NOMO-1 treated with DMSO at 0.1 percent for 48 hours (cell line): Measurements from ENCODE around the gene TRIM36.

Experiments
- DNase-seq: peaks from one replicate; lab custom pipeline; 2025; ENCODE audit not compliant: unreplicated experiment; lab: John Stamatoyannopoulos, UW

Gene TRIM36, protein sequence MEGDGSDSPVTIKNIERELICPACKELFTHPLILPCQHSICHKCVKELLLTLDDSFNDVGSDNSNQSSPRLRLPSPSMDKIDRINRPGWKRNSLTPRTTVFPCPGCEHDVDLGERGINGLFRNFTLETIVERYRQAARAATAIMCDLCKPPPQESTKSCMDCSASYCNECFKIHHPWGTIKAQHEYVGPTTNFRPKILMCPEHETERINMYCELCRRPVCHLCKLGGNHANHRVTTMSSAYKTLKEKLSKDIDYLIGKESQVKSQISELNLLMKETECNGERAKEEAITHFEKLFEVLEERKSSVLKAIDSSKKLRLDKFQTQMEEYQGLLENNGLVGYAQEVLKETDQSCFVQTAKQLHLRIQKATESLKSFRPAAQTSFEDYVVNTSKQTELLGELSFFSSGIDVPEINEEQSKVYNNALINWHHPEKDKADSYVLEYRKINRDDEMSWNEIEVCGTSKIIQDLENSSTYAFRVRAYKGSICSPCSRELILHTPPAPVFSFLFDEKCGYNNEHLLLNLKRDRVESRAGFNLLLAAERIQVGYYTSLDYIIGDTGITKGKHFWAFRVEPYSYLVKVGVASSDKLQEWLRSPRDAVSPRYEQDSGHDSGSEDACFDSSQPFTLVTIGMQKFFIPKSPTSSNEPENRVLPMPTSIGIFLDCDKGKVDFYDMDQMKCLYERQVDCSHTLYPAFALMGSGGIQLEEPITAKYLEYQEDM

DNA sequence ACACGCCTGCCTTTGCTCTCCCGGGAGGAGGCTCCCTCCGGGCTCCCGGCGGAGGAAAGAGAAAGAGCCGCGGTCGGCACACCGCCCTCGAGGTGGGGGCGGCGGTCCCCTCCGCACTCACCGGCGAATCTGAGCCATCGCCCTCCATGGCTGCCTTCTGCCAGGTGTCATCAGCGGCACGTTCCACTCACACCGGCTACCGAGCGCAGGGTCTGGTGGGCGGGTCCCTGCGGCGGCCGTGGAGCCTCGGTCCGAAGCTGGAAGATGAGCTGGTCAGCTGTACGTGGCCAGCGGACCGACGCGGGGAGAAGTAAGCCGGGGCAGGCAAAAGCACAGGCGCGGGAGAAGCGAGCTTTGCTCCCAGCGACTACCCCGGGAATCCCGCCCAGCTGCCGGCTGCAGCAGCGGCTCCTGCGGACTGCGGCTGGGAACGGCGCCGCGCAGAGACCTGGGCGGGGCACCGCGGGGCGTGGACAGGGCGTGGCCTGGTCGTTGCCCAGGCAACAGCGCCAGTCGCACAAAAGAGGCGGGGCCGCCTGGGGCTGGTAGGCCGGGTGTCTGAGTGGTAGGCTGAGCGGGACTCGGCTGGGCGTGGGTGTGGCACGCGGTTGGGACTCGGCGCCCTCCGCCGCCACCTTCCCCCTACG is at the start of gene TRIM36:
Gene TRIM36 (minus strand): TSS at position 422 of the 647 bp plus-strand sequence. CDS start 274 bp downstream, at position 148.
- peak; percentile 90 for DNase-seq

DNA sequence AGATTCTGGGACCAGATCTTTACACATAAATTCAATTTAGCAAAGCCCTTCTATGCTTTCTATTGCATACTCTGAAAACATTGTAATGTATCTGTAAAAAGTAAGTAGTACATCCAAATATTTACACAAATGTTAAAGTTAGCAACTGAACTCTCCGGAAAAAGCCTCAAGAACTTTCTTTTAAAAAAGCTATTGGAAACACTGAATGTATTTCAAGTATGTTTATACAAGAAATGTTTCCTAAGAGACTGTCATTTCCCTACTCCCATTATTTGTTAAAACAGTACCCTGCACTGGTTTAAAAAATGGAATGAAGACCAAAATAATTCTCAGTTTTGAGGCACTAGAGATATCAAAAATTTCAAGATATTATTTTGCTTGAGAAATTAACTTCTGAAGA is 44.8 kb upstream of the TRIM36 start:
- no peak for DNase-seq

DNA sequence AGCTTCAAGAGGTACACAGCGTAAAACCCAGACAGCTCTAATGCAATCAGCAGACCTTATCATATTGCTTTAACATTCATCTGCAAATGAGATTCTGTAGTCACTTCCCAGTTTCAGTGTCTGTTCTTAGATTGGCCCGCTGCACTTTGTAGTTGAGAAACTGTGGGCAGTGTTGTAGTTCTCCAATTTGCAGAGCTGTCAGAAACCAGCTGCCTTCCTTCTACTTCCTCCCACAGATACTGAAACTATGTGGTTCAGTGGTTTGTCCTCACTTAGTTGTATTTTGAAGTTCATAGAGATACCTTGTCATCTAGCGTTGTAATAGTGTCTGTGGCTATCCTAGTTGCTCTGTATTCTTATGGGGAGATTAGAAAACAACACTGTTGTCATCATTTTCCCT is 39.6 kb upstream of the TRIM36 start:
- DNase-seq, result peak; percentile 98

- no peak for DNase-seq
Observed at GRCh38 chr5:115202952-115203351, 33.2 kb upstream of the TRIM36 start.

DNA sequence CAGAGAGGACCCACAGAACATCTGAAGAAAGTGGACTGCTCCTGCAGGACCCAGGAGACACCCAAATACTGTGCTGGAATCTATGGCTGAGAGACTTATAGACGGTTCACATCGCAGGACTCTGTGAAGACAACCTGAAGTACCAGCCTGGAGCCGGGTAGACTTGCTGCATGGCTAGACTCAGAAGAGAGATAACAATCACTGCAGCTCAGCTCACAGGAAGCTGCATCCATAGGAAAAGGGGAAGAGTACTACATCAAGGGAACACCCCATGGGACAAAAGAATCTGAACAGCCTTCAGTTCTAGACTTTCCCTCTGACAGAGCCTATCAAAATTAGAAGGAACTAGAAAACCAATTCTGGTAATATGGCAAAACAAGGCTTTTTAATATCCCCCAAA is 26.5 kb upstream of the TRIM36 start:
- DNase-seq, result no peak

DNA sequence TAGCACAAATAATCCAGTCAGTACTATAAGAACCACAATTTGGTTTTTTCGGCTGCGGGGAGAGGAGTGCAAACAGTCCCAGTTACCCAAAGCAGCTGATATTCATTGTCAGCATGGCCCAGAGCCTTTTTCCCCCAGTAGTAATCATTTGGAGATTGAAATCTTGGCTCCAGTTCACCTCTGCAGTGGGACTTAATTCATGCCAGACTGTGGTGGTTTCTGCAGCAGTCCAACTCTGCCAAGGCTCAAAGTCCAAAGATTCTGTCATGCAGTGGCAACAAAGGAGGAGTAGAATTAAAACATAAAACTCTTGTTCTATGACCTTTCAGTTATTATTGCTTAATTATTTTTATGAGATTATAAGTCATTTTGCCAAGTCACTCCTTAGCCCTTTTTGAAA is 25.0 kb upstream of the TRIM36 start:
- DNase-seq, result no peak

GRCh38 chr5:115193295-115193694 is 23.6 kb upstream of the TRIM36 start:
- no peak for DNase-seq

DNA sequence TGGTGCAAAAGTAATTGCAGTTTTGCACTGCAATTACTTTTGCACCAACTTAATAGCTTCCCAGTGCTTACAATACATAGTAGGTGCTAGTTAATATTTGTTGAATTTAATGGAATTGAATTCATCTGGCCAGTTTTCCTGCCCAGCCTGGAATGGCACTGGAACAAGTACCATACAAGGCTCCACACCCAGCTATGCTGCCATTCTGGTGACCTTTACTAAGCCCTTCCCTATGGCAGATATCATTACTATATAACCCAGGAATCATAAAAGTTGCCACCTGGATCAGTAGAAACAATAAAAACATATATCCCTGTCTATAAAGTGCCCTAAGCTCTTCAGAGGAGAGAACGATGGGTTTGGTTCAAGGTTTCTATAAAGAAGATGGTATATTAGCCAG is 22.4 kb upstream of the TRIM36 start:
- no peak for DNase-seq

GRCh38 chr5:115191474-115192031 is 21.8 kb upstream of the TRIM36 start:
- no peak for DNase-seq

- no peak for DNase-seq
Observed at GRCh38 chr5:115190388-115190787, 20.7 kb upstream of the TRIM36 start.

GRCh38 chr5:115189866-115190265 is 20.2 kb upstream of the TRIM36 start:
- no peak for DNase-seq

GRCh38 chr5:115186794-115187193 is 17.1 kb upstream of the TRIM36 start:
- DNase-seq, result no peak

DNA sequence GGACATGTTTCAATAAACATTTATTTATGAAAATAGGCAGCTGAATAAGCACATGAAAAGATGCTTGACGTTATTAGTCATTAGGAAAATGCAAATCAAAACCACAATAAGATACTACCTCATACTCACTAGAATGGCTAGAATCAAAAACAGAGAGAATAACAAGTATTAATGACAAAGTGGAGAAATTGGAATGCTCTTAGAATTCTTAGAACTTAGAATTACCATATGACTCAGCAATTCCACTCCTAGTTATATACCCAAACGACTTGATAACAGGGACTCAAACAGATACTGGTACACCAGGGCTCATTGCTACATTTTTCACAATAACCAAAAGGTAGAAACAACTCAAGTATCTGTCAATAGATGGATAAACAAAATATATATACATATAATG is 15.1 kb upstream of the TRIM36 start:
- DNase-seq, result no peak

- no peak for DNase-seq
Observed at GRCh38 chr5:115181757-115182156, 12.0 kb upstream of the TRIM36 start.

DNA sequence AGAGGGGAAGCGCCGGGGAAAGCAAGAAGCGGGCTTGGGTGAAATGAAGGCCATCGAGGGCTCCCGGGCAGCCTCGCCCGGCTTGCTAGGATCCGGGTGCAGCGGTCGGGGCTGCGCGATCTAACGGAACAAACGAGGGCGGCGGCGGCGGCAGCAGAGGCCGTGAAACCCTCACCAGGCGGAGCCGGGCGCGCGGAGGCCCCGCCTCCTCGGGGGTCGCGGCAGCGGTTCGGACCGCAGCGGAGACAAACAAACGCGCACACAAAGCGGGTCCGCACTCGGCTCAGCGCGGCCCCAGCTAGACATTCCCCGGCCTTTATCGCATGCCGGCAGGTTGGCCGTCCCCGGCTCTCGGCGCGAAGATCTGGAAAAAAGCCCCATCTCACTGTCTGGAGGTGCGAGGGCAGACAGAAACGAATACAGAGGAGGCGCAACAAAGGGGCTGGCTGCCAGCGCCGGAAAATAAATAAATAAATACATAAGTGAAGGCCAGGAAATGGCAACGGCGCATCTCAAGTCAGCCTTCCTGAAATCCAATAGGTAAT is 10.5 kb upstream of the TRIM36 start:
- DNase-seq, result no peak

GRCh38 chr5:115179394-115180164 is 9.9 kb upstream of the TRIM36 start:
- no peak for DNase-seq

DNA sequence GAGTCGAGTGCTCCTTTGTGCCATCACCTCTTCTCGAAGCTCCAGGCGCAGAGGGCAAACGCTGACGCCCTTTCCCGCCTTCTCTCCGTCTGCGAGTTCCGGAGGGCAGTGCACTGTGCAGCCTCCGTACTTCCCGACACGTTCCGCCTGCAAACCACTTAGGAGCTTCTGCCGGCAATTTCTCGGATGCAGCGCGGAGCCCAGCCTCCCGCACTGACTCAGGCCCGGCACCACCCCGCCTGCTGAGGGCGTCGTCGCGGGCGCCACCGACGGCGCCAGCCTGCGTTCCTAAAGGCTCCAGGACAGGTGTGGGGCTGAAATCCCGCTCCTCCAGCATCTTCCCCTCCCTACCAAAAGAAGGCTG is 9.3 kb upstream of the TRIM36 start:
- no peak for DNase-seq

DNA sequence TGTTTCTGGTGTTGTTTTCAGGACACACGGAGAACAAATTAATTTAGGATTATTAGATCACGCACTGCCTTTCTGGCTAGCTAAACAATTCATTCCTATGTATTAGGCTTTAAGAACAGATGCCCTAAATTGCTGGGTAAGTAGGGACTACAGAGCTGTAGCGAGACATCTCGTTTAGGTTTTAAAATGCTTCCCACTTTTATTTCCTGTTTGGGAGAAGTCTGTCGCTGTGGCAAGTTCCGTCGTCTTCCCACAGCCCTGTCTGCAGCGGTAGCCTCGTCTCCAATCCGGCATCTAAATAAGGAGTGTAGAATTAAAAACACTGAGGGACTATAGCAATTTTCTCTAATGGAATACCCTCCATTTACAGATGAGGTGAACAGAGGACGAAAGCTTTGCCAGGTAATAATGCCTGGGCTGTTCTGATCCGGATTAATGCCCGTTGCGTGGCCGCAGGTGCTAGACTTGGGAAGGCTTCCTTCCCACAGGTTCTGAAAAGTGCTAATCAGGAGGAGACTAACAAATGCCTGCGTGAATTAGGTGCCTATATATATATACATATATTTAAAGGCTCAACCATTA is 1.3 kb upstream of the TRIM36 start:
- DNase-seq, result no peak

GRCh38 chr5:115170134-115170928 is 623 bp upstream of the TRIM36 start:
- peak; percentile 11 for DNase-seq
